Ovary (tissue), 9 donors: ENCODE measurements around the gene CAPN8. TPM values are rescaled to one million over a fixed set of nuclear protein-coding genes. Genes with fewer than 3 reads are reported as not detected.

Experiments used
- DNase-seq, 5 donors: peaks; one replicate each; pipeline ENCODE4 v3.0.0-alpha.2; 2019 to 2020
- H3K27ac ChIP-seq, 2 donors: fragments of 200-600 bp; one replicate each; pipeline versions ENCODE4 v1.5.1 to v1.8.0; 2019 to 2022
- H3K27me3 ChIP-seq: fragments of 200-600 bp; one replicate; pipeline ENCODE4 v1.8.0; 2022
- H3K36me3 ChIP-seq: fragments of 200-600 bp; sonication (generic); one replicate; pipeline ENCODE4 v1.5.1; 2019
- H3K4me1 ChIP-seq: one replicate; pipeline ENCODE4 v1.8.1; 2013; ENCODE audit warnings: mild to moderate bottlenecking, moderate library complexity; ENCODE audit not compliant: insufficient read depth
- H3K4me3 ChIP-seq: fragments of 200-600 bp; sonication (generic); one replicate; pipeline ENCODE4 v1.5.1; 2017
- H3K9me3 ChIP-seq, 2 donors: fragments of 200-600 bp in 1 of 2; sonication (generic) in 1 of 2; one replicate each; pipeline versions ENCODE4 v1.5.1 to v1.8.1; 2013 to 2019; ENCODE audit warnings: mild to moderate bottlenecking in 1 of 2, moderate library complexity in 1 of 2
- CTCF ChIP-seq, 3 donors: fragments of 450-650 bp in 2 of 3; fragments of 200-600 bp in 1 of 3; IDR thresholded peaks; one replicate each; pipeline versions ENCODE4 v1.5.1 to v1.8.0; 2016 to 2022; ENCODE audit warnings: antibody characterized with exemption in 3 of 3, mild to moderate bottlenecking in 1 of 3
- EP300 ChIP-seq: sonication (generic); formaldehyde crosslinking; IDR thresholded peaks from one replicate; pipeline ENCODE4 v1.6.1; 2017; ENCODE audit warnings: antibody characterized with exemption
- POLR2A ChIP-seq: fragments of 450-650 bp; IDR thresholded peaks from one replicate; pipeline ENCODE4 v1.6.1; 2017; ENCODE audit warnings: antibody characterized with exemption, mild to moderate bottlenecking, moderate library complexity
- WGBS, 3 donors: extraction: QIAGEN DNeasy Blood & Tissue Kit in 1 of 3; methylation state at CpG; one replicate each; pipeline versions ENCODE4 v1.1.5 to v1.1.7; 2013 to 2017; 5-methylcytosine and 5-hydroxymethylcytosine counted together
- intact Hi-C, 4 donors: fragments of 100-400 bp; cut with DNase I; formaldehyde crosslinking; loops; one replicate each; pipeline versions ENCODE4 v1.11.0 to v1.15.1; 2022 to 2023
- polyA plus RNA-seq, 2 donors: library from polyadenylated mRNA; stranded (reverse); fragments of 200-250 nt in 1 of 2; fragments of 350-450 nt in 1 of 2; fragmentation: Illumina TruSeq in 1 of 2; extraction: RNeasy Lipid Tissue Mini Kit (QIAGEN cat#74804) in 1 of 2; gene quantifications; one replicate each; pipeline ENCODE4 v1.2.3, GENCODE V29; 2013 to 2014
- total RNA-seq, 7 donors: library from RNA; depleted of rRNA in 2 of 7; stranded (reverse); fragments of >200 nt in 2 of 7; fragmentation: NEBNext Ultra II Directional in 3 of 7; extraction: Animal tissue kit (Norgen Biotek cat#: 25700) in 3 of 7; gene quantifications; one replicate each; pipeline versions ENCODE4 v1.1.0 to v1.2.4, GENCODE V29; 2016 to 2023
- donor health status: DM: no; HTN: no; CAD: no; lungs with moderate emphysema.
- donor health status: DM: no; HTN: no; CAD: no.
- donor health status: Bipolar disorder and iron deficiency.
- donor health status: DM: yes; HTN: yes; CAD: no.
- donor health status: DM: no; HTN: no; CAD: no.
- donor health status: DM: yes; HTN: yes; CAD: no.

The CAPN8 gene
- total and polyA plus RNA-seq, 9 donors: 0.10 to 4.4 (median 0.88) TPM; not detected in 2

- H3K9me3 ChIP-seq: no peaks in the 10 kb centered on the region
- no peak for DNase-seq
- intact Hi-C loops: no loop called here
- WGBS, 3 donors: 65 to 74% (median 73%) methylated on average over 5 of the region's 5 CpGs
- H3K4me3 ChIP-seq: no peak overlapping the region
- no peaks in the 10 kb centered on the region for H3K4me1 ChIP-seq
- H3K27me3 ChIP-seq: no peaks in the 10 kb centered on the region
- no peaks in the 10 kb centered on the region for H3K36me3 ChIP-seq
- TF ChIP-seq EP300 (no peak), CTCF (IDR thresholded peaks at IDR 0.05) (no peak)
- no peak overlapping the region for H3K27ac ChIP-seq
Observed at GRCh38 chr1:223662943-223663342, 2.6 kb downstream of the CAPN8 start.

GRCh38 chr1:223659711-223660110 is 5.8 kb downstream of the CAPN8 start:
- Histone ChIP-seq H3K9me3 (no peaks in the 10 kb centered on the region), H3K4me3 (no peak overlapping the region), H3K27ac (no peak overlapping the region), H3K27me3 (no peaks in the 10 kb centered on the region), H3K4me1 (no peaks in the 10 kb centered on the region), H3K36me3 (no peaks in the 10 kb centered on the region)
- TF ChIP-seq POLR2A (no peak), CTCF (IDR thresholded peaks at IDR 0.05) (no peak), EP300 (no peak)
- WGBS, 3 donors: 92 to 95% (median 92%) methylated on average over 4 of the region's 4 CpGs
- DNase-seq: no peak
- intact Hi-C loops: no loop called here

- Histone ChIP-seq H3K27ac (no peak overlapping the region), H3K9me3 (no peaks in the 10 kb centered on the region), H3K36me3 (no peaks in the 10 kb centered on the region), H3K4me3 (no peak overlapping the region), H3K4me1 (no peaks in the 10 kb centered on the region), H3K27me3 (no peaks in the 10 kb centered on the region)
- intact Hi-C loops: no loop called here
- 68 to 79% (median 79%) methylated on average over 1 of the region's 1 CpG for WGBS, 3 donors
- TF ChIP-seq CTCF (IDR thresholded peaks at IDR 0.05) (no peak), POLR2A (no peak), EP300 (no peak)
- DNase-seq: no peak
Observed at GRCh38 chr1:223657978-223658377, 7.5 kb downstream of the CAPN8 start.

GRCh38 chr1:223654083-223654482 is 11.4 kb downstream of the CAPN8 start:
- H3K4me1 ChIP-seq: no peaks in the 10 kb centered on the region
- no peaks in the 10 kb centered on the region for H3K36me3 ChIP-seq
- no peak for DNase-seq
- no peaks in the 10 kb centered on the region for H3K27me3 ChIP-seq
- intact Hi-C loops: no loop called here
- TF ChIP-seq POLR2A (no peak), CTCF (IDR thresholded peaks at IDR 0.05) (no peak), EP300 (no peak)
- no peak overlapping the region for H3K27ac ChIP-seq
- WGBS, 3 donors: 45 to 52% (median 48%) methylated on average over 6 of the region's 6 CpGs
- no peaks in the 10 kb centered on the region for H3K9me3 ChIP-seq
- no peak overlapping the region for H3K4me3 ChIP-seq

GRCh38 chr1:223653431-223653830 is 12.1 kb downstream of the CAPN8 start:
- no peaks in the 10 kb centered on the region for H3K4me1 ChIP-seq
- intact Hi-C loops: no loop called here
- no peak overlapping the region for H3K27ac ChIP-seq
- no peaks in the 10 kb centered on the region for H3K9me3 ChIP-seq
- TF ChIP-seq POLR2A: no peak
- no peak for TF ChIP-seq EP300
- no peak for TF ChIP-seq CTCF (IDR thresholded peaks at IDR 0.05)
- H3K4me3 ChIP-seq: no peak overlapping the region
- 86 to 89% (median 89%) methylated on average over 4 of the region's 4 CpGs for WGBS, 3 donors
- no peak for DNase-seq
- no peaks in the 10 kb centered on the region for H3K27me3 ChIP-seq
- no peaks in the 10 kb centered on the region for H3K36me3 ChIP-seq
